Activated effector memory CD4-positive, alpha-beta T cell treated with anti-CD3 and anti-CD28 coated beads, Interleukin-2, amount 50 U/mL, for 16 hours (primary cell): ENCODE measurements around the gene BPI.
"Not testable (repeated sequence)": the region's sequence is repeated elsewhere in the genome, so short reads cannot be mapped to it uniquely, and the experiment has no call there.

Source experiments
- DNase-seq: peaks from one replicate; pipeline ENCODE4 v3.0.0-alpha.2; 2020

Gene BPI

DNA sequence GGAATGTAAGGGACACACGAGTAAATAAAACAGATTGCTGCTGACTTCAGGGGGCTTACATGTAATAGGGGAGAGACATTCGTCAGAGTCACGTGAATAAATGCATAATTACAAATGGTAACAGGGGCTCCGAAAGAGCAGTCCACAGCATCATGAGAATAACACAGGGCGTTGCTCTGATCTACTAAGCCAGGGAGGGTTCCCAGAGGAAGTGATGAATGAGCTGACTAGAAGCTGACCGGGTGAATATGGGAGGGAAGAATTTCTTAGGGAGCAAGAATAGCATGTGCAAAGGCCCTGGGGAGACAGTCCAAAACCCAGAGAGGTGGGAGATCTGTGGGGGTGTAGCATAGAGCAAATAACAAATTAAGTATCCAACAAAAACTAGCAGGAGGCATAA lies 2.4 kb downstream of the BPI start:
- no peak for DNase-seq

DNA sequence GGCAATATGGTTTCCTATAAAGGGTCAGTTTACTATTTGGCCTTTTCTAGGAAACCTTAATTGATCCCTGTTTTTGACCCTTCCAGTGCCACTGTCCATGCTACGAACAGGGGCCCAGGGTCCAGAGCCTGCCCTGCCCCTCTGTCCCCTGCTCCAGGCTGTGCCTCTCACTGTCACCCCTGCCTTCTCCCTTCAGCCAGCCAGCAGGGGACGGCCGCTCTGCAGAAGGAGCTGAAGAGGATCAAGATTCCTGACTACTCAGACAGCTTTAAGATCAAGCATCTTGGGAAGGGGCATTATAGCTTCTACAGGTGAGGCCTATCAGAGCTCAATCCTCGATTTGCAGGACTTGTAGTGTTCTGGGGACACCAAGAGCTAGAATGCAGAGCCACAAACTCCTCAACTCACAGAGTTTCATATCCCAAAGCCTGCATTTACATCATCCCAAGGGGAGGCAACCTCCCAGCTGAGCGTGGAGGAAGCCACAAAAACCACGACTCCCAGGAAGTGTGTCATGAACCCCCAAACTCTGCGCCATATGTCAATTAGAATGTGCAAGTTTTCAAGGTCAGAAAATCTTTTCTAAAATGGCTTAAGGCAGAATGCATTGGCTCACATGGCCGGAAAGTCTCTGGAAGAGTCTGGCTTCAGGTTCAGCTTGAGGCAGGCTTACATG lies 3.6 kb downstream of the BPI start:
- peak; percentile 31 for DNase-seq

DNA sequence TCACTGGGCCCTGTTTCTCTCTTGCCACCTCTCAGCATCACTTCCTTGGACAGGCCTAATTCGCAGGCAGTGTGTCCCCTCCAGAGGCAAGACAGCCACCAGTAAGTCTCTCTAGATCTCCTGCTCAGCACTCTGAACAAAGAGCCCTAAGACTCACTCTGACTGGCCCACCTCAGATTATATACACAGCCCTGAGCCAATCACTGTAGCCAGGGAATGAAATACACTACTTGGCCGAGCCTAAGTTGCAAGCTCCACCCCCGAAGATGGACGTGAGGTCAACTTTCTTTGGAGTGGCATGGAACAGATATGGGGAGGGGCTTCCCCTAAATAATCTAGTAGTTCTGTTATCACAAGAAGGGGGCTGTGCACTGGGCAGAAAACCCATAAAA lies 4.1 kb downstream of the BPI start:
- peak; percentile 13 for DNase-seq

DNA sequence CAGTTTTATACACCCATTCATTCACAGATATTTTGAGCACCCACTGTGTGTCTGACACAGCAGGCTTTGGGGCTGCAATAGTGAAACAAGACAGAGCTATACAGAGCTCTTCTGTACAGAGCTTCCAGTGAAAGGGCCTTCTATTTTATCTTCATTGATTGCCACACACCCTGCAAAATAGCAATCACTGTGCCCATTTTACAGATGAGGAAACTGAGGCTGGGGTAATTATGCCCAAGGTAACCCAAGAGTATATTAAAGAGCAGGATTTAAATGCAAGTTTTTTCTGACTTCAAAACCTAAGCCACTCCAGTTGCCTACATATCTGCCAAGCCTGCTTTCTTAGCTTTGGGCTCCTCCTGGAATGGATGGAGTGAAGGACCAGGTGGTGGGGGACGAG lies 4.5 kb downstream of the BPI start:
- no peak for DNase-seq

DNA sequence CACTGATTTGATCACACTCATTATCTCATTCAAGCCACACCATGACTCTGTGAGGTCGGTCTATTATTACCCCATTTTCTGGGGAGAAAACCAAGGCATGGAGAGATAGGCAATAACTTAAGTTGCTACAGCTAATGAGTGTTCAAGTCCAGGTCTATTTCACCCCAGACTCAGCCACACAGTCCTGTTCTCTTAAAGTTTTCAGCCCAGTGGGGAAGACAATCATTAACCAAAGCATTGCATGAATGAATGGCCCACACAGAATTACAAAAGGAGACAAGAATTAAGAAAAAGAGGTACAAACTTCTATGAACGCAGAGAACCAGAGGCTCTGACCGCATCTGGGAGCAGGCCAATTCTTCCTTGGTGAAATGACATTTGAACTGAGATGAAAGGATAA lies 7.1 kb downstream of the BPI start:
- no peak for DNase-seq

DNA sequence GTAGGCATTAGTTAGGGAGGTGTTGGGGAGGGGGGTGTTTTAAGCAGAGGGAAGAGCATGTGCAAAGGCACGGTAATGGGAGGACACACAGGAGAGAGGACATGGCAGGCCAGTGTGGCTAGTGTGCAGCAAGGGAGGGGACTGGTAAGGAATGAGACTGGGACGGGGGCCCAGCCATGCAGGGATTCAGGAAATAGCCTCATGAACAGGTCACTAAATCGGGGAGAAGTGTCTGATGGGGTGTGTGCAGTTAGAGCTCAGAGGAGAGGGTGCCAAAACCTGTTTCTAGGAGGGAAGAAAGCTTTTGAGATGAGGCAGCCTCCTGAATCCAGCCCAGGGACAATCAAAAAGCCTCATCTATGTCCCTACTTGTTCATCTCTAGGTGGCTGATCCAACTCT lies 7.5 kb downstream of the BPI start:
- no peak for DNase-seq

DNA sequence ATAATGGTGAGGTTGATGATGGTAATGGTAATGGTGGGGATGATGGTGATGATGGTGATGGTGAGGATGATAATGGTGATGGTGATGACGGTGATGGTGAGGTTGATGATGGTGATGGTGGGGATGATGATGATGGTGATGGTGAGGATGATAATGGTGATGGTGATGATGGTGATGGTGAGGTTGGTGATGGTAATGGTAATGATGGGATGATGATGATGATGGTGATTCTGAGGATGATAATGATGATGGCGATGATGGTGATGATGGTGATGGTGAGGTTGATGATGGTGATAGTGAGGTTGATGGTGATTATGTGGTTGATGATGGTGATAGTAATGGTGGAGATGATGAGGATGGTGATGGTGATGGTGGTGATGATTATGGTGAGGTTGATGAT lies 9.7 kb downstream of the BPI start:
- DNase-seq = no peak

DNA sequence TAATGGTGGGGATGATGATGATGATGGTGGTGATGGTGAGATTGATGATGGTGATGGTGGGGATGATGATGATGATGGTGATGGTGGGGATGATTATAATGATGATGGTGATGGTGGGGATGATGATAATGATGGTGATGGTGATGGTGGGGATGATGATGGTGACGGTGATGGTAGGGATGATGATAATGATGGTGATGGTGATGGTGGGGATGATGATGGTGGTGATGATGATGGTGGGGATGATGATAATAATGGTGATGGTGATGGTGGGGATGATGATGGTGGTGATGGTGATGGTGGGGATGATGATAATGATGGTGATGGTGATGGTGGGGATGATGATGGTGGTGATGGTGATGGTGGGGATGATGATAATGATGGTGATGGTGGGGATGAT lies 10.4 kb downstream of the BPI start:
- DNase-seq = not testable (repeated sequence)

DNA sequence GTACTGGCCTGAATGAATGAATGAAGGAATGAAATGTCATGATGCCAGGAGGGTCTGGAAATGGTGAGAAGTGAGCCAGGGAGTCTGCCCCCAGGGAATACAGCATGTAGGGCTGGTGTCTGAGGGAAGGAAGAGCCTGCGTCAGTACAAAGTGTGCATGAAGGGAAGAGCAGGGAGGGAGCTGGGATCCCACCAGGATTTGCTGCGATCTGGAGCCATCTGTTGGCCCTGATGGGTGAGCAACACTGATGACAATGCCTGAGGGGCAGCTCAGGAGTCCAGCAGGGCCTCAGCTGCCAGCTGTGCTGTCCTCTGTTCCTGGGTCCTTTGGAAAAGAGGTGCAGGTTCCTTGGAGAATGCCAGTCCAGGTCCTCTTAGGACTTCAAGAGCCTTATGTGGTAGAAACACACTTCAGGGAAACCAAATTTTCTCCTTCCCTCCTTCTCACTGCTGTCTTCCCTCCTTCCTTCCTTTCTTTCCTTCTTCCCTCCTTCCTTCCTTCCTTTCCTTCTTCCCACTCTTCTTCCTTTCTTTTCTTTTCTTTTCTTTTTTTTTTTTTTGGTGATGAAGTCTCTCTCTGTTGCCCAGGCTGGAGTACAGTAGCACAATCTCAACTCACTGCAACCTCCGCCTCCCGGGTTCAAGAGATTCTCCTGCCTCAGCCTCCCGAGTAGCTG lies 11.5 kb downstream of the BPI start:
- DNase-seq = no peak

DNA sequence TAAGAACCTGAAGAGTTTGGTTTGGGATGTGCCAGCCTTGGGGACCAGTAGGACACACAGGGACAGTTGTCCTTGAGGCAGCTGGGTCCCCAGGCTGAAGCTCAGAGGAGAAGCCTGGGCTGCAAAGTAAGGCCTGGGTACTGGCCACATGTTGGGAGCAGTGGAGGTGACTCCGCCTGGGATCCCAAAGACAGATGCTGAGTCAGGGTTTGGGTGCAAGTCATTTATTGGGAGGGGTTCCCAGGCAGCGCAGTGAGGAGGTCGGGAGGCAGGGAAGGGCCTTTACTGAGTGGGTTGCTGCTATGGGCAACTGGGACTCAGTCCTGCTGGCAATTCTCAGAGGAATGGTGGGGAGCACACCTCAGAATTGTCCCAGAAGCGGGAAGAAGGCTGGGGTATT lies 12.4 kb downstream of the BPI start:
- no peak for DNase-seq

DNA sequence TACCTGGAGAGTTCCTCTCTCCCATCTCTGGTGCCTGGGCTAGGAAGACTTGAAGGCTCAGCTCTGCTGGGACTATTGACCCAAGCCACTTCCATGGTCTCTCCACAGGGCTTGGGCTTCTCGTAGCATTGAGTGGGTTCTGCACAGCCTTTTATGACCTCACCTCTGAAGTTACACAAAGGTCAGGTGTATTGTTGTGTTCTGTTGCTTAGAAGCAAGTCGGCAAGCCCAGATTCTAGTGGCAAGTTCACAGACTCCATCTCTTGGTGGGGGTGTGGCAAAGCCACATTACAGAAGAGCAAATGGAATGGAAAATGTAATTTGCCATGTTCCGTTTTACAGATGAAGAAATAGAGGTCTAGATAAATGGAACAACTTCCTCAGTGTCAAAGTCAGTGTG lies 13.5 kb downstream of the BPI start:
- no peak for DNase-seq

DNA sequence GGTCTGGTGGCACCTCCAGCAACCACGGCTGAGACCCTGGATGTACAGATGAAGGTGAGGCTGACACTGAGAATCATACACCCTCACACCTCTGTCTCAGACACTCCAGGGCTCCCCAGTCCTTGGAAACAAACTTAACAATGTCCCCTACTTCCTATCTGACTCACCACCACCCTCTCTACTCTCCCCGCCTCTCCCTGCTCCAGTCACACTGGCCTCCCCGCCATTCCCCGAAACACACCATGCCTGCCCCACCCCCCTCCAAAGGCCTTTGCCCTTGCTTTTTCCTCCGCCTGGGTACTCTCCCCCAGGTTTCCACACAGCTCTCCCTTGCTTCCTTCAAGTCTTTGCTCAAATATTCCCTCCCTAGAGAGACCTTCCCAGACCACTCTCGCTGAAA lies 16.3 kb downstream of the BPI start:
- DNase-seq = no peak

DNA sequence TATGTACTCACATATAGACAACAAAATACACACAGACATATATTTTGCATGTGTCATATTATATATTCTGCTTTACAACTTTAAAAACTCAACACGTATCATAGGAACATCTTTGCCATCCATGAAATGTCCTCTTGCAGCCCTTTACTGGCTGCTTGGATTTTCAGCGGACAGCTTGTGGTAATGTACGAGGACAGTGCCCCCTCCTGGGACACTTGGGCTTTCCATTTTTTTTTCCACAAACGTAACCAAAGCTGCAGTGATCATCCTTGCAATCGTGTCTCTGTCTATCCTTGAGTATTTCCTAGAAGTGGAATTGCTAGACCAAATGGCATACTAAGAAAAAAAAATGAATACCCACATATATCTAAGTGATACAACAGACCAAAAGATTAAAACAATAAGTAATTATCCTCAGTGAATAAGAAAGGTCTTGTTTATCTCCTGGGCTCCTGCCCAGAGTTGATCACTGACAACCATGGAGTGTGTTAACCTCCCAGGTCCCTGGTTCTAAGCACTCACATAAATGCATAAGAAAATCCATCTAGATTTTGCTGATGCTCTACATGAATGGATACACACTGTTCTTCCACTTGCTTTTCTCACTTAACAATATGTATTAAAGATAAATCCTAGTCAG lies 18.1 kb downstream of the BPI start:
- no peak for DNase-seq

DNA sequence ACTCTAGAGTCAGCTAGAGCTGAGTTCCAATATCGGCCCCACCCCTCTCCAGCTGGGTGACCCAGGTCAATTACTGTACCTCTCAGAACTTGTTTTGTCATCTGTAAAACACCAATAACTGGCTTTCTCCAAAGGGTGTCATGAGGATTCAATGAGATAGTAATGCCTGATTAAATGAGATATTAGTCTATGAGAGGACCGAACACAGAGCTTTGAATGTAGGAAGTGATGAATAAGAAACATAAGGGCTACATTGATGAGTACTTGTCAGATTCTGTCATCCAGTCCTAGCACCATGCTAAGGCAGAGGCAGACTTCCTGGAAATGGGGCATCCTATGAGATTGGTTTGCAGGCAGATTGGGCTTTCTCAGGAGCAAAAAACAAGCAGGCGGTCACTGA lies 20.2 kb downstream of the BPI start:
- no peak for DNase-seq

DNA sequence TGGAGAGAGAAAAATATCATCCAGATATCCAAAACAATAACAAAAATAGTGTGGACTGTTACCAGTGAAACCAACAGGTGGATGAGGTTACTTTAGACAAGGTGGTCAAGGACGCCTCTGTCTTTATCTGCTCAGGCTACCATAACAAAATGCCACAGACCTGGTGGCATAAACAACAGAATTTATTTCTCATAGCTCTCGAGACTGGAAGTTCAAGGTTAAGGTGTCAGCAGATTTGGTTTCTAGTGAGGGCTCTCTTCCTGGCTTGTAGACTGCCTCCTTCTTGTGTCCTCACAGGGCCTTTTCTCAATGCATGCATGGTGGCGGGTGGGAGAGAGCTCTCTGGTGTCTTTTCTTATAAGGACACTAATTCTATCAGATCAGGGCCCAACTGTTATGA lies 21.2 kb downstream of the BPI start:
- DNase-seq = no peak

DNA sequence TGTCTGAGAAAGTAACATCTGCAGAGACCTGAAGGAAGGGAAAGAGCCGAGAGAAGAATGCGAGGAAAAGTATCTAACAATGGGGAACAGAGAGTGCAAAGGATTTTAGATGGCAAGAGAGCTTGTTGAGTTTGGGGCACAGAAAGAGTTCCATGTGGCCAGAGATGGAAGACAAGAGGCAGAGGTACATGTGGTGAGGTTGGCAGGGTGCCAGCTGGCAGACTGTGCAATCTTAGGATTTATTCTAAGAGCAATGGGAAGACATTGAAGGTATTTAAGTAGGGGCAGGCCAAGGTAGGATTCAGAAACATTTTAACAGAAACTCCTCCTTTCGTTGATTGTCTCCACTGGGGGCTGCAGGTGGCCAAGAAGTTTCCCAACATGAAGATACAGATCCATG lies 21.9 kb downstream of the BPI start:
- DNase-seq = no peak

DNA sequence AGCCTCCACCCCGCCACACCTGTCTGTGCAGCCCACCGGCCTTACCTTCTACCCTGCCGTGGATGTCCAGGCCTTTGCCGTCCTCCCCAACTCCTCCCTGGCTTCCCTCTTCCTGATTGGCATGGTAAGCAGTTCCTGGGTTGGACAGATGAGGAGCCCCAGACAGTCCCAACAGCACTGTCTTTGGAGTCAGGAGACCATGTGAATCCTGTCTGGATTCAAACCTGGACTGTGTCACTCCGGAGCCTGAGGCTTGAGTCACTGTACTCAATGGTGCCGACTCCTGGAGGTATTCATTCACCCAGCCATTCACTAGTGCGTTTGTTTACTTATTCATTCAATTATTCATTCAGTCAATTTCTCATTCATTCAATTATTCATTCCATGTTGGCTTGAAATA lies 22.4 kb downstream of the BPI start:
- DNase-seq = no peak

DNA sequence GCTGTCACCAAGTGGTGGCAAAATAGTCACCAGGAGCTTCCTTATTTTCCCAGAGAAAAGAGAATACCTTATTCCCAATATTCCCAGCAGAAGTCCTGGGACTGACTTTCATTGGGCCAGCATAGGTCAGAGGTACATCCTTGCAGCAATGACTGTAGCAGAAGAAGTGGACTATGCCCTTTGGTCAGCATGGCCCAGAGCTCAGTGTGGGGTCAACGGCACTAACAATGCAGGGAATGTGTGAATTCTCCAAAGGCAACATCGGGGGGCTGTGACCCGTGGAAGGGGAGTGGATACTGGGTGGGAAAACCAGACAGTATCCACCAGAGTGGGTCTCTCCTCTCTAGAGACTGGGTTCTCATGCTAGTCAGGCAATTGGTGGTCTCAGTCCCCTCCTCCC lies 26.7 kb downstream of the BPI start:
- no peak for DNase-seq

DNA sequence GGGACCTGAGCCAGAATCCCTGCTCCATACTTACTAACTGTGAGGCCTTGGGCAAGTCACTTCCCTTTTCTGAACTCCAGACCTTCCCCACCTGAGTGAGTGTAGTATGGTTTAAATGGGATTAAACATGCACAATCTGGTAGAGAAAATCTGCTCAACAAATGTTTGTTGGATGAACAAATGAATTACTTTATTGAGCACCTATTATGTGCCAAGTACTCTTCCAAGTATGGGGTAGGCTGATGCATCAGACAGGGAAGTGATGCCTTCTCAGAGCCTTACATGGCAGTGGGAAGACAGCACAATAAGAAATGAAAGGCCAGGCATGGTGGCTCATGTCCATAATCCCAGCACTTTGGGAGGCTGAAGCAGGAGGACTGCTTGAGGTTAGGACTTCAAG lies 27.3 kb downstream of the BPI start:
- DNase-seq = no peak

DNA sequence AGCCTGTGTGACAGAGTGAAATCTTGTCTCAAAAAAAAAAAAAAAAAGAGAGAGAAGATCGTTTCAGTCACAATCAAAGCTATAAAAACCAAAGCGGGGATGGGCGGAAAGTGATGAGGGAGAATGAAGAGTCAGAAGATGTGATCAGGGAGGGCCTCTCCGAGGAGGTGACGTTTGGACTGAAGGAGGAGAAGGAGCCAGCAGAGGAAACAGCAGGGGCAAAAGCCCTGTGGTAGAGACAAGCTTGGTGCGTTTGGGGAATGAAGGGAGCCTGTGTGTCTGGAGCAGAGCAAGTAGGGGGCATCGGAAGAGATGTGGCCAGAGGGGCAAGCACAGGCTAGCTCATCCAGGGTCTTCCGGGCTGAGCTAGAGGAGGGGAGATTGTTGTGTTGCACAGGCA lies 27.9 kb downstream of the BPI start:
- DNase-seq = no peak

DNA sequence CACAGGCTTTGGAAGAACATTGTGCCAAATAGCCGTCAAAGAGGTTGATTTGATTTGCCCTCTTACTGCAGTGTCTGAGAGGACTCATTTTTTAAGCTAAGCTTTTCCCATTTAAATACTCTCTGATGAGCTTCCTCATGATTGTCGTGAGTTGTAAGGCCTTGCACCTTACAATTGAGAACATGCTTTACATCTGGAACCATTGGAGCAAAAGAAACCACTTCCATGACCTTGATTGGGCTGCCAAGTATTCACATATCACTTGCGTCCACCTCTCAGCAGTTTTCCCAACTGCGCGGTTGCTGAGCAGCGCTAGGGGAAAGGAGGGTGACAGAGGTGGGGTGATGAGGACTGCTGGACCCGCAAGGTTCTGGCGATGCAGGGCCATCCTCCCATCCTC lies 30.1 kb downstream of the BPI start:
- DNase-seq = no peak

DNA sequence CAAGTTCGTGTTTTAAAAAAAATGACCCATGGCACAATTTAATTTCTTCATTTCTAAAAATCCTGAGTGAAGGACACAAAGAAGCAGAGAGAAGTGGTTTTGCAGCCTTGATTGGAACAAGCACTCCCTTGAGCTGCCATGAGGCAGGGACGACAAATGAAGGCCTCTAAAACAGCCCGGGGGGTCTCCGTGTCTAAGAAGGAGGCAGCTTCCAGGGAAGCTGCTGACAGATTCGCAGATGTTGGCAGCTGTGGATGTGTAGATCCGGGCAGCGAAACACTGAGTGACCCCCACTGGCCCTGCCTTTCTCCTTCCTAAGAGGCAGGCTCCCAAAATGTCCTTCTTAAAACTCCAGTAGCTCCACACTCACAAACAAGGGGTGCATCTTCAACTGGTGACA lies 32.8 kb downstream of the BPI start:
- DNase-seq = no peak

DNA sequence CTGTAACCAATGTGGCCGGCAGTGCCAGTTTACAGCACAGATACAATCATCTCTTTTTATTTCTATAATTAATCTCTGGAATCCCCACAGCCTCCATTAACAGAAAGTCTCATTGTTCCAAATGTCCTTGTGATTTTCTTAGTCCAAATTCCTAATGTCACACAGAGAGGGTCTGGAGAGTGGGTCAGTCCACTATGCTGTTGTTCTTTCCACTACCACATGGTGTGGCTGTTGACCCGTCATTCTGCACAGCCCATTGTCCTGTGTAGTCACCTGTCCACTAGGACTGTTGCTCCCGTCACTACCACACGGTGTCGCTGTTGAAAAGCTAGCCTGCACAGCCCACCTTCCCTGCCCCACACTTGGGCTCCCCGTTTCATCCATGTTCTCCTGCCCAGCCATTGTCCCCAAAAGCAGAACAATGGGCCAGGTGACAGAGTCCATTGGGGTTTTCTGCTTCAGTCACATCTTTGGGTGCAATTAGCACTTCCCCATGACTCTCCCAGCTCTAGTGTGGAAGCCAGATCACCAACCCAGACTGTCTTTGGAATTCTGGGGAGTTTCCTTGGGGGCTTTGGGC lies 33.7 kb downstream of the BPI start:
- DNase-seq = no peak

DNA sequence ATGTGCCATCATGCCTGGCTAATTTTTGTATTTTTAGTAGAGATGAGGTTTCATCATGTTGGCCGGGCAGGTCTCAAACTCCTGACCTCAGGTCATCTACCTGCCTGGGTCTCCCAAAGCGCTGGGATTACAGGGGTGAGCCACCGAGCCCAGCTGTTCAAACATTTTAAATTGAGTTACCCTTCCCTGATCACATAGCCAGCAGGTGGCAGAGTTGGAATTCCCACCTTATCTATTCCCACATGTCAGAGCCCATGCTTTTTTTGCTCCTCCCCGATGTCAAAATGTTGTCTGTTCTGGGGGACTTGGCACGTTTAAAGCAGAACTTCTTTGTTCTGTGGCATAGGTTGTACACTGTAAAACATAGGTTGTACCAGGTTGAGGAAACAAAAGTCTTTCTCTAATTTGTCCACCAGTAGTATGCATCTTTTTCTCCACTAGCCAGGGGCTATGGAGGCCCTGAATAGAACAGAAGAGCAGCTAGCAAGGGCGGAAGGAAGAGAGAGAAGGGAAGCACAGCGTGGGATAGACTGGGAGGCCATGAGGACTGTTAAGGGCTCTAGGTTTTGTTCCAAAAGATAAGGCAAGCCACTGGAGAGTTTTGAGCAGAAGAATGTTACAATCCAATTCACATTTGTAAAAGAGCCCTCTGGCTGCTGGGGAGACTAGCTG lies 35.0 kb downstream of the BPI start:
- no peak for DNase-seq
